Activated T-helper 1 cell treated with anti-CD3 and anti-CD28 coated beads, Interleukin-2, amount 50 U/mL, for 16 hours (primary cell): ENCODE data around the gene AMOTL1.
"Not testable (repeated sequence)": the region's sequence is repeated elsewhere in the genome, so short reads cannot be mapped to it uniquely, and the experiment has no call there.

Source experiments
- DNase-seq, 2 donors: peaks; one replicate each; pipeline ENCODE4 v3.0.0-alpha.2; 2020; ENCODE audit warnings: low read depth in 1 of 2, low spot score in 1 of 2

AMOTL1 gene

GRCh38 chr11:94851864-94852636, 83.9 kb downstream of the AMOTL1 start:
- no peak for DNase-seq

GRCh38 chr11:94853288-94853687, 85.1 kb downstream of the AMOTL1 start:
- DNase-seq = not testable (repeated sequence)

GRCh38 chr11:94853836-94854235, 85.7 kb downstream of the AMOTL1 start:
- DNase-seq = no peak

GRCh38 chr11:94854770-94855633, 86.8 kb downstream of the AMOTL1 start:
- DNase-seq = no peak

GRCh38 chr11:94855666-94856065, 87.5 kb downstream of the AMOTL1 start:
- DNase-seq = no peak

- no peak for DNase-seq
Measured at GRCh38 chr11:94856443-94856842, 88.3 kb downstream of the AMOTL1 start.

GRCh38 chr11:94857337-94857736, 89.2 kb downstream of the AMOTL1 start:
- DNase-seq = no peak

GRCh38 chr11:94858012-94858705, 90.0 kb downstream of the AMOTL1 start:
- DNase-seq = no peak

- DNase-seq = no peak
Measured at GRCh38 chr11:94860333-94860732, 92.2 kb downstream of the AMOTL1 start.

- no peak for DNase-seq
Measured at GRCh38 chr11:94861306-94861845, 93.2 kb downstream of the AMOTL1 start.

GRCh38 chr11:94862926-94863880, 95.0 kb downstream of the AMOTL1 start:
- DNase-seq = no peak

GRCh38 chr11:94864506-94865045, 96.4 kb downstream of the AMOTL1 start:
- DNase-seq = no peak

- no peak for DNase-seq
Measured at GRCh38 chr11:94866231-94866822, 98.2 kb downstream of the AMOTL1 start.

GRCh38 chr11:94866936-94867795, 99.0 kb downstream of the AMOTL1 start:
- no peak for DNase-seq

- DNase-seq = no peak
Measured at GRCh38 chr11:94868468-94868867, 100.3 kb downstream of the AMOTL1 start.

- no peak for DNase-seq
Measured at GRCh38 chr11:94869186-94869585, 101.0 kb downstream of the AMOTL1 start.

GRCh38 chr11:94870422-94870821, 102.3 kb downstream of the AMOTL1 start:
- no peak for DNase-seq

- no peak for DNase-seq
Measured at GRCh38 chr11:94871491-94872185, 103.5 kb downstream of the AMOTL1 start.
